Panc1 (cell line): ENCODE results near the gene RPL7A. TPM values are rescaled to one million over a fixed set of nuclear protein-coding genes. Genes with fewer than 3 reads are reported as not detected.
A peak's percentile ranks its signal among the peaks of the same experiment; 100 is the strongest.

ENCODE experiments used
- ATAC-seq: fragments of 200-7000 bp; cut with Tn5 transposase; 2 replicates; pipeline ENCODE4 v1.9.1; 2020; ENCODE audit warnings: mild to moderate bottlenecking, moderate library complexity
- BruUV-seq: library from RNA; stranded (reverse); fragments of 400-500 nt; replicated peaks from 2 replicates; lab custom pipeline; 2021; lab: Mats Ljungman, UMichigan
- CTCF ChIA-PET: fragments of 300-600 bp; sonication (Branson Sonifier 250); formaldehyde crosslinking; loops from one replicate; lab custom pipeline; 2022; ENCODE audit warnings: antibody characterized with exemption; lab: Charles Lee
- POLR2A ChIA-PET: fragments of 300-600 bp; sonication (Branson Sonifier 250); formaldehyde crosslinking; loops from one replicate; lab custom pipeline; 2022; ENCODE audit warnings: antibody characterized with exemption; lab: Charles Lee
- DNase-seq: peaks from one replicate; pipeline ENCODE4 v3.0.0-alpha.2; 2010; ENCODE audit warnings: low read depth, low spot score
- H3K27ac ChIP-seq: 2 replicates; pipeline ENCODE4 v1.5.1; 2011; ENCODE audit warnings: mild to moderate bottlenecking, low read length, inconsistent platforms
- H3K27me3 ChIP-seq: fragments of 200-500 bp; sonication (Bioruptor generic); 2 replicates; pipeline ENCODE4 v1.6.0; 2014; ENCODE audit warnings: low read length, inconsistent platforms; ENCODE audit not compliant: control insufficient read depth, insufficient read depth
- H3K36me3 ChIP-seq: fragments of 200-500 bp; sonication (Bioruptor generic); 2 replicates; pipeline ENCODE4 v1.5.1; 2014; ENCODE audit warnings: inconsistent platforms, mild to moderate bottlenecking, low read length, moderate library complexity; ENCODE audit not compliant: control insufficient read depth, insufficient read depth
- H3K4me1 ChIP-seq: 2 replicates; pipeline ENCODE4 v1.5.1; 2011; ENCODE audit warnings: inconsistent platforms, mild to moderate bottlenecking, low read length, moderate library complexity; ENCODE audit not compliant: control insufficient read depth, insufficient read depth
- H3K4me3 ChIP-seq, 2 experiments: 2 replicates each; pipeline ENCODE4 v1.5.1; 2011 to 2012; ENCODE audit warnings: low read depth in 2 of 2, low read length in 2 of 2, mild to moderate bottlenecking in 2 of 2, inconsistent platforms in 1 of 2, moderate library complexity in 1 of 2
- H3K9me3 ChIP-seq: fragments of 200-500 bp; sonication (Bioruptor generic); 2 replicates; pipeline ENCODE4 v1.5.1; 2014; ENCODE audit warnings: low read depth, mild to moderate bottlenecking, inconsistent platforms, low read length, moderate library complexity; ENCODE audit not compliant: control insufficient read depth, insufficient read depth
- POLR2AphosphoS5 ChIP-seq: IDR thresholded peaks from 2 replicates; pipeline ENCODE4 v1.6.1; 2012; ENCODE audit warnings: mild to moderate bottlenecking, low read depth, low read length, moderate library complexity
- SIN3A ChIP-seq: IDR thresholded peaks from 2 replicates; pipeline ENCODE4 v1.6.1; 2012; ENCODE audit warnings: low read depth, mild to moderate bottlenecking, low read length, moderate library complexity, borderline replicate concordance; ENCODE audit not compliant: insufficient read depth
- TCF7L2 ChIP-seq: IDR thresholded peaks from 2 replicates; pipeline ENCODE4 v1.6.1; 2011; ENCODE audit warnings: mild to moderate bottlenecking, low read depth, low read length, inconsistent platforms
- in situ Hi-C: cut with HindIII; loops from 2 replicates; pipeline ENCODE4 v1.10.0; 2016; ENCODE audit warnings: low sequenced_read_pairs, low pct_unique_long_range_greater_than_20kb
- intact Hi-C: fragments of 100-400 bp; cut with micrococcal nuclease; formaldehyde crosslinking; loops from one replicate; pipeline ENCODE4 v1.10.0; 2022; ENCODE audit not compliant: unreplicated experiment
- total RNA-seq: library from RNA; stranded (reverse); gene quantifications from one replicate; pipeline ENCODE4 v1.2.1, GENCODE V29; 2021; ENCODE audit not compliant: unreplicated experiment
- TF ChIP-seq, protein P1 (sequence below), 2 experiments: IDR thresholded peaks; 2 replicates each; pipeline ENCODE4 v1.6.1; 2011 to 2012; ENCODE audit warnings: low read depth in 2 of 2, control low read depth in 1 of 2, low read length in 1 of 2, mild to moderate bottlenecking in 1 of 2, moderate library complexity in 1 of 2; ENCODE audit not compliant: insufficient read depth in 1 of 2
- TF ChIP-seq, protein P2 (sequence below): fragments of 450-650 bp; IDR thresholded peaks from 2 replicates; pipeline ENCODE4 v1.5.1; 2017; ENCODE audit warnings: mild to moderate bottlenecking

RPL7A gene
- total RNA-seq, 1 experiment from 2014 or later: 1,104 TPM

DNA sequence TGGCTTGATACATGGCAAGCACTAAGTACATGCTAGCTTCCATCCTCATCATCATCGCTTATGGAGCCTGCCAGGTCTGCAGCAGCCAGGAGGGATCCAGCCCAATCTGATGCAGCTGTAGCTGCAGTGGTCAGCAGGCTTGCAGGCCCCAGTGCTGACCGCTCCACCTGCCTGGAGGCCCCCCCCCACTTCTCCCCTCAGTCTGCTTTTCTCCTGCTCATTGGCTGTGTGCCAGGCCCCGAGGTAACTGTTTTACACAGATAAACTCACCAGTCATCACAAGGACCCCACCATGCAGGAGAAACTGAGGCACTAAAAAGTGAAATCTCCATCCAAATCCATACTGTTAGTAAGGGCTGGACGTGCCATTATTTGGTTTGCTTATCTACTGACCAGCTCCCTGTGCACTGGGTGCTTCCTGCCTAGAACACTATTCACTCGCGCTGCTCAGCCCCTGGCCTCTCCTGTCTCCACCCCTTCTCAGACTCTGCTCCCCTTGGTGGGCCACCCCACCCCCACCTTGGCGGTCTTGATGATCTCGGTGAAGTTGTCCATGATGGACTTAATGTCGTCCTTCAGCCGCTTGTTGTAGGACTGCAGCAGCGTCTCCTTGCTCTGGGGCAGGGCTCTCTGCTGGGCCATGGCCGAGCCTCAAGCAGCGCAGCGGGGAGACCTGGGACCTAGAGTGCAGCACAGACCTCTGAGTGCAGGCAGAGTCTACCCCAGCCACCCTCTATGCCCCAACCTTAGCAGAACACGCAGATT, 1.8 kb upstream of the RPL7A start:
- Histone ChIP-seq H3K27me3 (no peaks in the 10 kb centered on the region), H3K9me3 (no peaks in the 10 kb centered on the region), H3K4me1 (peaks cover 19% of the 10 kb centered on the region), H3K27ac (no peak overlapping the region), H3K36me3 (peaks cover 20% of the 10 kb centered on the region), H3K4me3 (peak overlapping the region; percentile 74 to 97)
- in situ Hi-C loops: no loop called here
- ChIA-PET POLR2A (no interaction called here), CTCF (no interaction called here)
- intact Hi-C loops: no loop called here
- TF ChIP-seq, protein P1, sequence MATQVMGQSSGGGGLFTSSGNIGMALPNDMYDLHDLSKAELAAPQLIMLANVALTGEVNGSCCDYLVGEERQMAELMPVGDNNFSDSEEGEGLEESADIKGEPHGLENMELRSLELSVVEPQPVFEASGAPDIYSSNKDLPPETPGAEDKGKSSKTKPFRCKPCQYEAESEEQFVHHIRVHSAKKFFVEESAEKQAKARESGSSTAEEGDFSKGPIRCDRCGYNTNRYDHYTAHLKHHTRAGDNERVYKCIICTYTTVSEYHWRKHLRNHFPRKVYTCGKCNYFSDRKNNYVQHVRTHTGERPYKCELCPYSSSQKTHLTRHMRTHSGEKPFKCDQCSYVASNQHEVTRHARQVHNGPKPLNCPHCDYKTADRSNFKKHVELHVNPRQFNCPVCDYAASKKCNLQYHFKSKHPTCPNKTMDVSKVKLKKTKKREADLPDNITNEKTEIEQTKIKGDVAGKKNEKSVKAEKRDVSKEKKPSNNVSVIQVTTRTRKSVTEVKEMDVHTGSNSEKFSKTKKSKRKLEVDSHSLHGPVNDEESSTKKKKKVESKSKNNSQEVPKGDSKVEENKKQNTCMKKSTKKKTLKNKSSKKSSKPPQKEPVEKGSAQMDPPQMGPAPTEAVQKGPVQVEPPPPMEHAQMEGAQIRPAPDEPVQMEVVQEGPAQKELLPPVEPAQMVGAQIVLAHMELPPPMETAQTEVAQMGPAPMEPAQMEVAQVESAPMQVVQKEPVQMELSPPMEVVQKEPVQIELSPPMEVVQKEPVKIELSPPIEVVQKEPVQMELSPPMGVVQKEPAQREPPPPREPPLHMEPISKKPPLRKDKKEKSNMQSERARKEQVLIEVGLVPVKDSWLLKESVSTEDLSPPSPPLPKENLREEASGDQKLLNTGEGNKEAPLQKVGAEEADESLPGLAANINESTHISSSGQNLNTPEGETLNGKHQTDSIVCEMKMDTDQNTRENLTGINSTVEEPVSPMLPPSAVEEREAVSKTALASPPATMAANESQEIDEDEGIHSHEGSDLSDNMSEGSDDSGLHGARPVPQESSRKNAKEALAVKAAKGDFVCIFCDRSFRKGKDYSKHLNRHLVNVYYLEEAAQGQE (IDR thresholded peaks at IDR 0.05; ENCODE audit: insufficient read depth in 1 of 2, low read depth in 2 of 2, low read length in 1 of 2): no peak
- TF ChIP-seq SIN3A (no peak), POLR2AphosphoS5 (no peak), TCF7L2 (no peak)
- TF ChIP-seq, protein P2, sequence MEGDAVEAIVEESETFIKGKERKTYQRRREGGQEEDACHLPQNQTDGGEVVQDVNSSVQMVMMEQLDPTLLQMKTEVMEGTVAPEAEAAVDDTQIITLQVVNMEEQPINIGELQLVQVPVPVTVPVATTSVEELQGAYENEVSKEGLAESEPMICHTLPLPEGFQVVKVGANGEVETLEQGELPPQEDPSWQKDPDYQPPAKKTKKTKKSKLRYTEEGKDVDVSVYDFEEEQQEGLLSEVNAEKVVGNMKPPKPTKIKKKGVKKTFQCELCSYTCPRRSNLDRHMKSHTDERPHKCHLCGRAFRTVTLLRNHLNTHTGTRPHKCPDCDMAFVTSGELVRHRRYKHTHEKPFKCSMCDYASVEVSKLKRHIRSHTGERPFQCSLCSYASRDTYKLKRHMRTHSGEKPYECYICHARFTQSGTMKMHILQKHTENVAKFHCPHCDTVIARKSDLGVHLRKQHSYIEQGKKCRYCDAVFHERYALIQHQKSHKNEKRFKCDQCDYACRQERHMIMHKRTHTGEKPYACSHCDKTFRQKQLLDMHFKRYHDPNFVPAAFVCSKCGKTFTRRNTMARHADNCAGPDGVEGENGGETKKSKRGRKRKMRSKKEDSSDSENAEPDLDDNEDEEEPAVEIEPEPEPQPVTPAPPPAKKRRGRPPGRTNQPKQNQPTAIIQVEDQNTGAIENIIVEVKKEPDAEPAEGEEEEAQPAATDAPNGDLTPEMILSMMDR: no peak
- TSS peak; percentile 73 for BruUV-seq
- ATAC-seq (no peak), DNase-seq (no peak)

DNA sequence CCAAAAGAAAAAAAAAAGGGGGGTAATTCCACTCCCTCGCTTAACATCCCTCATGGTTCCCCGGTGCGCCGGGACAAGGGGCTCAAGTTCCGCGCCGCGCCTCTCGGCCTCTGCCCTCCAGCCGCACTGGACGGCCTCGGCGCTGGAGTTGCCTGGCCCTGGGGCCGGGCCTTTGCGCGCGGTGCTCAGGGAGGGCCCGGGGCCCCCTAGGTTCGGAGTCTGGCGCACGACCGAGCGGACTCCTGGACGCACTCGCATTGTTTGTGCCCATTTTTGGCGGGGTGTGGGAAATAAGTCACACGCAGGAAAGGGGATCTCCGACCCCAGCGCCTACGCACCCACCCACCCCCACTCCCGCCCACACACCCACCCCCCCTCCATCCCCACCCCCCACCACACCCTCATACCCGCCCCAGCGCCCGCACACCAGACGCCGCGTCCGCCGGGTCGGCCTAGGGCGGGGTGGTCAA, 468 bp upstream of the RPL7A start:
- Histone ChIP-seq H3K36me3 (peaks cover 23% of the 10 kb centered on the region), H3K27me3 (no peaks in the 10 kb centered on the region), H3K27ac (peak overlapping the region; percentile 94), H3K9me3 (no peaks in the 10 kb centered on the region), H3K4me1 (peaks cover 19% of the 10 kb centered on the region), H3K4me3 (peak overlapping the region; percentile 74 to 97)
- intact Hi-C loops: no loop called here
- peak; percentile 62 for ATAC-seq
- in situ Hi-C loops: no loop called here
- DNase-seq: no peak
- CTCF ChIA-PET: no interaction called here
- POLR2A ChIA-PET: interaction anchor here (0.6 to 1.0 kb wide), 4 partner anchors 17 to 214 kb away, joined by 3 to 8 read pairs (median 4); partner anchors contain the start of gene CACFD1
- BruUV-seq: no TSS peak
- TF ChIP-seq POLR2AphosphoS5 (no peak), TCF7L2 (no peak), SIN3A (no peak)
- TF ChIP-seq, protein P1 (IDR thresholded peaks at IDR 0.05; ENCODE audit: insufficient read depth in 1 of 2, low read depth in 2 of 2, low read length in 1 of 2): no peak
- TF ChIP-seq, protein P2: 0 out of 2 replicates have a peak, but pooled peaks have one; percentile 11
